ENCODE data around the gene CPT1B. TPM values are rescaled to one million over a fixed set of nuclear protein-coding genes. Genes with fewer than 3 reads are reported as not detected.
A peak's percentile ranks its signal among the peaks of the same experiment; 100 is the strongest.

CPT1B gene
- polyA plus RNA-seq, 1 donor from 2014 or later = 72.4 TPM

- no peaks in the 10 kb centered on the region for H4K20me1 ChIP-seq (ENCODE audit: insufficient read depth)
- H3K27me3 ChIP-seq (ENCODE audit: insufficient read depth, low read depth, low read length) = no peaks in the 10 kb centered on the region
- peak overlapping the region; percentile 96 for H3K4me3 ChIP-seq (ENCODE audit: low read length)
- no peaks in the 10 kb centered on the region for H3K9me2 ChIP-seq (ENCODE audit: insufficient read depth, low read length)
- no peak overlapping the region for H3K4me2 ChIP-seq (ENCODE audit: low read length)
- H2AFZ ChIP-seq (ENCODE audit: low read depth, low read length) = no peak overlapping the region
- TF ChIP-seq EP300 (conservative IDR thresholded peaks at IDR 0.05; ENCODE audit: poor library complexity, severe bottlenecking) (no peak), MXI1 (conservative IDR thresholded peaks at IDR 0.05; ENCODE audit: poor library complexity, severe bottlenecking) (no peak), POLR2AphosphoS5 (IDR thresholded peaks at IDR 0.05) (no peak), REST (IDR thresholded peaks at IDR 0.05; ENCODE audit: borderline replicate concordance) (no peak), TAF1 (IDR thresholded peaks at IDR 0.05; ENCODE audit: low read depth) (no peak), RAD21 (conservative IDR thresholded peaks at IDR 0.05) (no peak), SMC3 (conservative IDR thresholded peaks at IDR 0.05; ENCODE audit: poor library complexity) (no peak)
- TF ChIP-seq, protein P1, sequence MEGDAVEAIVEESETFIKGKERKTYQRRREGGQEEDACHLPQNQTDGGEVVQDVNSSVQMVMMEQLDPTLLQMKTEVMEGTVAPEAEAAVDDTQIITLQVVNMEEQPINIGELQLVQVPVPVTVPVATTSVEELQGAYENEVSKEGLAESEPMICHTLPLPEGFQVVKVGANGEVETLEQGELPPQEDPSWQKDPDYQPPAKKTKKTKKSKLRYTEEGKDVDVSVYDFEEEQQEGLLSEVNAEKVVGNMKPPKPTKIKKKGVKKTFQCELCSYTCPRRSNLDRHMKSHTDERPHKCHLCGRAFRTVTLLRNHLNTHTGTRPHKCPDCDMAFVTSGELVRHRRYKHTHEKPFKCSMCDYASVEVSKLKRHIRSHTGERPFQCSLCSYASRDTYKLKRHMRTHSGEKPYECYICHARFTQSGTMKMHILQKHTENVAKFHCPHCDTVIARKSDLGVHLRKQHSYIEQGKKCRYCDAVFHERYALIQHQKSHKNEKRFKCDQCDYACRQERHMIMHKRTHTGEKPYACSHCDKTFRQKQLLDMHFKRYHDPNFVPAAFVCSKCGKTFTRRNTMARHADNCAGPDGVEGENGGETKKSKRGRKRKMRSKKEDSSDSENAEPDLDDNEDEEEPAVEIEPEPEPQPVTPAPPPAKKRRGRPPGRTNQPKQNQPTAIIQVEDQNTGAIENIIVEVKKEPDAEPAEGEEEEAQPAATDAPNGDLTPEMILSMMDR (IDR thresholded peaks at IDR 0.05; ENCODE audit: poor library complexity, severe bottlenecking) = no peak
- H3K36me3 ChIP-seq (ENCODE audit: insufficient read depth, low read length) = no peaks in the 10 kb centered on the region
- no peaks in the 10 kb centered on the region for H3F3A ChIP-seq (ENCODE audit: insufficient read depth, low read length, poor library complexity, severe bottlenecking)
- H3K9ac ChIP-seq (ENCODE audit: low read length) = peak overlapping the region; percentile 67
- no peaks in the 10 kb centered on the region for H3K9me3 ChIP-seq (ENCODE audit: low read length)
- H3K27ac ChIP-seq (ENCODE audit: low read length) = no peak overlapping the region
- peaks cover 9% of the 10 kb centered on the region for H3K79me2 ChIP-seq (replicated peaks; ENCODE audit: insufficient read depth, low read length)
Measured at GRCh38 chr22:50584106-50585096, 6.2 kb upstream of the CPT1B start.

GRCh38 chr22:50583294-50583861 lies 5.2 kb upstream of the CPT1B start:
- Histone ChIP-seq H3K4me2 (ENCODE audit: low read length) (peak overlapping the region; percentile 84), H3F3A (ENCODE audit: insufficient read depth, low read length, poor library complexity, severe bottlenecking) (no peaks in the 10 kb centered on the region), H3K79me2 (replicated peaks; ENCODE audit: insufficient read depth, low read length) (peaks cover 9% of the 10 kb centered on the region), H3K36me3 (ENCODE audit: insufficient read depth, low read length) (no peaks in the 10 kb centered on the region), H3K9ac (ENCODE audit: low read length) (peak overlapping the region; percentile 67), H3K27me3 (ENCODE audit: insufficient read depth, low read depth, low read length) (no peaks in the 10 kb centered on the region), H3K9me3 (ENCODE audit: low read length) (no peaks in the 10 kb centered on the region), H3K27ac (ENCODE audit: low read length) (peak overlapping the region; percentile 21), H3K9me2 (ENCODE audit: insufficient read depth, low read length) (no peaks in the 10 kb centered on the region), H2AFZ (ENCODE audit: low read depth, low read length) (peak overlapping the region; percentile 18), H3K4me3 (ENCODE audit: low read length) (peak overlapping the region; percentile 96), H4K20me1 (ENCODE audit: insufficient read depth) (no peaks in the 10 kb centered on the region)
- peak; percentile 13 for TF ChIP-seq MXI1 (conservative IDR thresholded peaks at IDR 0.05; ENCODE audit: poor library complexity, severe bottlenecking)
- TF ChIP-seq, protein P1 (IDR thresholded peaks at IDR 0.05; ENCODE audit: poor library complexity, severe bottlenecking) = peak; percentile 12
- no peak for TF ChIP-seq EZH2 (IDR thresholded peaks at IDR 0.05; ENCODE audit: borderline replicate concordance, insufficient read depth, low read length, poor library complexity, severe bottlenecking)
- peak; percentile 41 for TF ChIP-seq RAD21 (conservative IDR thresholded peaks at IDR 0.05)
- TF ChIP-seq SMC3 (conservative IDR thresholded peaks at IDR 0.05; ENCODE audit: poor library complexity) = peak; percentile 46

All from neural cell (in vitro differentiated cells).